HEK293 (cell line): ENCODE data around the gene MSRB1.

Experiments used
- AEBP2 ChIP-seq: fragments of 450-650 bp; formaldehyde crosslinking; IDR thresholded peaks from 2 replicates; pipeline ENCODE4 v1.5.1; 2016; ENCODE audit warnings: missing biosample characterization, missing genetic modification characterization, borderline replicate concordance
- ATF2 ChIP-seq: fragments of 450-650 bp; formaldehyde crosslinking; IDR thresholded peaks from 2 replicates; pipeline ENCODE4 v1.5.1; 2016; ENCODE audit warnings: missing biosample characterization, missing genetic modification characterization, low read depth
- BCL11A ChIP-seq: fragments of 450-650 bp; formaldehyde crosslinking; IDR thresholded peaks from 2 replicates; pipeline ENCODE4 v1.5.1; 2016; ENCODE audit warnings: low read depth, missing biosample characterization, missing genetic modification characterization
- EGR2 ChIP-seq: fragments of 450-650 bp; formaldehyde crosslinking; IDR thresholded peaks from 2 replicates; pipeline ENCODE4 v1.5.1; 2016; ENCODE audit warnings: low read depth, missing biosample characterization, missing genetic modification characterization
- GLI4 ChIP-seq: fragments of 450-650 bp; formaldehyde crosslinking; IDR thresholded peaks from 2 replicates; pipeline ENCODE4 v1.5.1; 2016; ENCODE audit warnings: missing biosample characterization, missing genetic modification characterization
- KLF9 ChIP-seq: fragments of 450-650 bp; formaldehyde crosslinking; IDR thresholded peaks from 2 replicates; pipeline ENCODE4 v1.5.1; 2016; ENCODE audit warnings: missing biosample characterization, missing genetic modification characterization, low read depth
- OVOL3 ChIP-seq: fragments of 450-650 bp; formaldehyde crosslinking; IDR thresholded peaks from 2 replicates; pipeline ENCODE4 v1.5.1; 2016; ENCODE audit warnings: missing biosample characterization, missing genetic modification characterization
- REPIN1 ChIP-seq: fragments of 450-650 bp; formaldehyde crosslinking; IDR thresholded peaks from 2 replicates; pipeline ENCODE4 v1.5.1; 2017; ENCODE audit warnings: missing biosample characterization, missing genetic modification characterization, low read depth
- SP7 ChIP-seq: fragments of 450-650 bp; formaldehyde crosslinking; IDR thresholded peaks from 2 replicates; pipeline ENCODE4 v1.5.1; 2016; ENCODE audit warnings: missing biosample characterization, missing genetic modification characterization
- ZBTB11 ChIP-seq: fragments of 450-650 bp; formaldehyde crosslinking; conservative IDR thresholded peaks from 2 replicates; pipeline ENCODE4 v1.5.1; 2016; ENCODE audit warnings: low read depth, missing biosample characterization, missing genetic modification characterization
- ZBTB6 ChIP-seq: fragments of 450-650 bp; formaldehyde crosslinking; IDR thresholded peaks from 2 replicates; pipeline ENCODE4 v1.5.1; 2017; ENCODE audit warnings: missing biosample characterization, missing genetic modification characterization
- ZNF121 ChIP-seq: fragments of 450-650 bp; formaldehyde crosslinking; IDR thresholded peaks from 2 replicates; pipeline ENCODE4 v1.5.1; 2016; ENCODE audit warnings: missing biosample characterization, missing genetic modification characterization
- ZNF174 ChIP-seq: fragments of 450-650 bp; formaldehyde crosslinking; IDR thresholded peaks from 2 replicates; pipeline ENCODE4 v1.5.0; 2017; ENCODE audit warnings: missing biosample characterization, mild to moderate bottlenecking, missing genetic modification characterization
- ZNF266 ChIP-seq: fragments of 450-650 bp; formaldehyde crosslinking; IDR thresholded peaks from 2 replicates; pipeline ENCODE4 v1.5.1; 2016; ENCODE audit warnings: missing biosample characterization, missing genetic modification characterization, low read depth
- ZNF366 ChIP-seq: fragments of 450-650 bp; formaldehyde crosslinking; conservative IDR thresholded peaks from 2 replicates; pipeline ENCODE4 v1.5.1; 2016; ENCODE audit warnings: missing biosample characterization, missing genetic modification characterization
- ZNF433 ChIP-seq: fragments of 450-650 bp; formaldehyde crosslinking; IDR thresholded peaks from 2 replicates; pipeline ENCODE4 v1.5.1; 2016; ENCODE audit warnings: missing biosample characterization, missing genetic modification characterization, low read depth
- ZNF48 ChIP-seq: fragments of 450-650 bp; formaldehyde crosslinking; IDR thresholded peaks from 2 replicates; pipeline ENCODE4 v1.5.1; 2016; ENCODE audit warnings: missing biosample characterization, missing genetic modification characterization
- ZNF513 ChIP-seq: fragments of 450-650 bp; IDR thresholded peaks from 2 replicates; pipeline ENCODE4 v1.5.1; 2018; ENCODE audit warnings: missing biosample characterization, missing genetic modification characterization
- ZNF514 ChIP-seq: fragments of 450-650 bp; formaldehyde crosslinking; IDR thresholded peaks from 2 replicates; pipeline ENCODE4 v1.5.1; 2016; ENCODE audit warnings: missing biosample characterization, missing genetic modification characterization
- ZNF580 ChIP-seq: fragments of 450-650 bp; formaldehyde crosslinking; IDR thresholded peaks from 2 replicates; pipeline ENCODE4 v1.5.1; 2016; ENCODE audit warnings: missing biosample characterization, missing genetic modification characterization
- ZNF585B ChIP-seq: fragments of 450-650 bp; formaldehyde crosslinking; IDR thresholded peaks from 2 replicates; pipeline ENCODE4 v1.5.1; 2016; ENCODE audit warnings: missing biosample characterization, missing genetic modification characterization
- ZNF660 ChIP-seq: fragments of 450-650 bp; IDR thresholded peaks from 2 replicates; pipeline ENCODE4 v1.5.1; 2018; ENCODE audit warnings: missing biosample characterization, mild to moderate bottlenecking, missing genetic modification characterization
- ZNF692 ChIP-seq: fragments of 450-650 bp; formaldehyde crosslinking; IDR thresholded peaks from 2 replicates; pipeline ENCODE4 v1.5.1; 2016; ENCODE audit warnings: missing biosample characterization, missing genetic modification characterization
- ZNF785 ChIP-seq: fragments of 450-650 bp; formaldehyde crosslinking; IDR thresholded peaks from 2 replicates; pipeline ENCODE4 v1.5.1; 2016; ENCODE audit warnings: missing biosample characterization, missing genetic modification characterization
- ZSCAN16 ChIP-seq: fragments of 450-650 bp; formaldehyde crosslinking; IDR thresholded peaks from 2 replicates; pipeline ENCODE4 v1.5.1; 2016; ENCODE audit warnings: missing biosample characterization, missing genetic modification characterization
- ZSCAN4 ChIP-seq: fragments of 450-650 bp; formaldehyde crosslinking; IDR thresholded peaks from 2 replicates; pipeline ENCODE4 v1.5.1; 2017; ENCODE audit warnings: missing biosample characterization, missing genetic modification characterization

MSRB1 gene

GRCh38 chr16:1971796-1972489, 28.9 kb upstream of the MSRB1 start, which contains the start of gene TBL3 (continued):
- TF ChIP-seq ZNF514 (tag by site-specific recombination), result no peak
- TF ChIP-seq ZBTB6 (tag by site-specific recombination), result no peak
- TF ChIP-seq ZNF433 (tag by site-specific recombination), result no peak
- peak; percentile 91 for TF ChIP-seq SP7
- TF ChIP-seq ZNF48 (tag by site-specific recombination), result no peak
- TF ChIP-seq KLF9 (tag by site-specific recombination), result no peak; the same call in 1 of the 2 replicates
- TF ChIP-seq ZNF585B, result no peak
- no peak for TF ChIP-seq ZNF266 (tag by site-specific recombination)
- TF ChIP-seq ZNF785, result peak; percentile 29; the same call in 1 of the 2 replicates
- 0 out of 2 replicates have a peak, but pooled peaks have one; percentile 6 for TF ChIP-seq ZSCAN4
- peak; percentile 88 for TF ChIP-seq ZNF580 (tag by site-specific recombination)
- TF ChIP-seq ZNF660 (tag by site-specific recombination), result peak; percentile 88
- peak; percentile 51 for TF ChIP-seq EGR2 (tag by site-specific recombination)
- no peak for TF ChIP-seq ZNF366 (tag by site-specific recombination)
- no peak for TF ChIP-seq ZSCAN16 (tag by site-specific recombination)
- TF ChIP-seq REPIN1 (tag by site-specific recombination), result no peak
- peak; percentile 56 for TF ChIP-seq ZNF513 (tag by site-specific recombination)
- peak; percentile 81 for TF ChIP-seq ATF2
- TF ChIP-seq ZNF121 (tag by site-specific recombination), result no peak
- peak; percentile 85 for TF ChIP-seq ZNF692 (tag by site-specific recombination)
- 0 out of 2 replicates have a peak, but pooled peaks have one; percentile 2 for TF ChIP-seq AEBP2 (tag by site-specific recombination)
- peak; percentile 82 for TF ChIP-seq OVOL3 (tag by site-specific recombination)
- no peak for TF ChIP-seq ZNF174
- TF ChIP-seq BCL11A (tag by site-specific recombination), result no peak
- TF ChIP-seq ZBTB11, result peak; percentile 94
- no peak for TF ChIP-seq GLI4 (tag by site-specific recombination)
